G401 (cell line): ENCODE results near the gene NAP1L4. TPM values are rescaled to one million over a fixed set of nuclear protein-coding genes. Genes with fewer than 3 reads are reported as not detected.
A peak's percentile ranks its signal among the peaks of the same experiment; 100 is the strongest.
"Not testable (repeated sequence)": the region's sequence is repeated elsewhere in the genome, so short reads cannot be mapped to it uniquely, and the experiment has no call there.

Experiments
- DNase-seq: peaks from one replicate; pipeline ENCODE4 v3.0.0-alpha.2; 2015; ENCODE audit warnings: low spot score
- in situ Hi-C: cut with HindIII; loops from 2 replicates; pipeline ENCODE4 v1.10.0; 2016; ENCODE audit warnings: low sequenced_read_pairs, mixed read lengths
- total RNA-seq: library from RNA; depleted of rRNA; stranded (reverse); fragments of >200 nt; shearing (Covaris generic); gene quantifications from 2 replicates; pipeline ENCODE4 v1.2.3, GENCODE V29; 2014

Gene NAP1L4
- total RNA-seq, 1 experiment from 2014 or later: 291 TPM

- in situ Hi-C loops: no loop called here
- no peak for DNase-seq
Measured at GRCh38 chr11:2942872-2943710, 49.0 kb downstream of the NAP1L4 start.

DNA sequence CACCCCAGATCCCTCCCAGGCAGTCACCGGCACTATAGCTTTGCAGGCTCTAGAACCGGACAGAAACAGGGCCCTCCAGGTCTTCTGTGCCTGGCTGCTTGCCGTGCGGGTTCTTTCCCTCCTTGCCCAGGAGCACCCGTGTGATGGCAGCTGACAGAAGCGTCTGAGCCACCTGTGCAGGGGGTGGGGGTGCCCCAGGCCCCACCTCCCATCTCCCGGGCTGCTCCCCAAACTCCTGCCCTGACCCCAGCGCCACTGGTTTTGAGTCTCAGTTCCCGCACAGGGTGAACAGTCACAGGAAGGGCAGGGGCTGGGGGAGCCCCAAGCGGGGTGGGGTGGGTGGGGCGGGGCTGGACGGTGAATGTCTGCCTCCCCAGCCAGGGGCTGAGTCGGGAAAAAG lies 49.7 kb downstream of the NAP1L4 start:
- no peak for DNase-seq
- in situ Hi-C loops: no loop called here

DNA sequence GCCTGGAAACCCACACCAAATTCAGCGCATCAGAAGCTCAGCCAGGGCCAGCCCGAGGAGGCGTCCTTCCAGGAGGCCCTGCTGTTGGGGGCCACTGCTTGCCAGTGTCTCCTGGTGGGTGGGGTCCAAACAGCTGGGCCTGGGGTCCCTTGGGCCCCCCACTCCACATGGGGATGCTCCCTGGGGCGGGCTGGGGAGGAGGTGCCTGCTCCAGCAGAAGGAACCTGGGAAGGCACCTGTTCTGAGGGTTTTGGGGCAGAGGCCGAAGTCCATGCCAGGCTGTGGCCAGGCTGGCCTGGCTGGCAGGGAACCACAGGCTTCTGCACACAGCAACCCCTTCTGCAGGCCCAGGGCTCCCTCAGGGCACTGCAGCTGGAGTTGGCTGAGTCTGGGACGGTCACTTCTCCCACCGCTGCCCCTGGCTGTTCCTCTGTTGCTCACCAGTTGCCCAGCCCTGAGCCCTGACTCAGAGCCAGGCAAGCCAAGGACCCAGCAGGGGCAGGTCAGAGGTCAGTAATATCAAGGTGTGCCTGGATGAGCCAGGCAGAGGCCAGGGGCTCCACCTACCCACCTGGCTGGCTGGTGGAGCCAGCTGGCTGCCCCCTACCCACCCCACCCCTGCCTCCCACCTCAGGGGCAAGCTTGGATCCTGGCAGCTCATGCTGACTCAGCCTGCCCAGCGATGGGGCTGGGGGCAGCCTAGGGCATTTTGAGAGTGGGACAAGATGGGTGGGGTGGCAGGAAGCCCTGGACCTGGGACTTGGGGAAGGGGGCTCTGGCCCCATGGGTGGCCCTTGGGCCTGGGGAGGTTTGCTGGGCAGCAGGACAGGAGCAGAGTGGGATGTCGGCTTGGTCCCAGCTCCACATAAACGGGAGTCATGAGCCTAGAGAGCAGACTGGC lies 51.0 kb downstream of the NAP1L4 start:
- no peak for DNase-seq
- in situ Hi-C loops: no loop called here

DNA sequence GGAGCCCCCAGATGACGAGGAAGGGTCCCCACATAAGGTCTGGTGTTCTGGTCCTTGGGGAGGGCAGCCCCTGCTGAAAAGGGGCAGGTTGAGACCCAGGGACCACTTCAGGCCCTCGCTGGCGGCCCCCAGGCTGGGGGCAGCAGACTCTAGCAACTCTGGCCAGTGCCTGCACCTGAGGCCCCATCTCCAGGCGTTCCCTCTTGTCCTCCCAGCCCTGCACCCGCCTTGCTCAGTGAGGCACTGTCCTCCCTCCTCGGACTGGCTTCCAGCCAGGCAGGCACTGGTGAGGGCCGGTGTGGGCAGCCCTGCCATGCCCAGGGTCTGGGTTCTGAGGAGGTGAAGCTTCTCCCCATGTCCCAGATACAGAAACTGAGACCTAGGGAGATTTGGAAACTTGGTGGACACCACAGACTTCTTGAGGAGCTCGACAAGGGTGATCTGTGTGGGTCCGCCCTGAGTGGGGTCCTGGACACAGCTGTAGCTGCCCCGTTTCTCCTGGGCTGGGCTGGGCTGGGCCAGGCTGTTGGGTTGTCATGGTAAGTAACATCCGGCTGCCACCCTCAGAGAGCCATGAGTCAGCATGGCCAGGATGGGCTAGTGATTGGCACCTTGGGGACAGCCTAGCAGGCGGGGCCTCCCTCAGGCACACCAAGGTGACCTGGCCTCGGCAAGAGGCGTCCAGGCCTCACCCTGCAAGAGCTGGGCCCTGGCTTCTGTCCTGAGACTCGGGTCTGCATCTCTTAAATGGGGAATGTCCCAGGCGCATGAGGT lies 51.8 kb downstream of the NAP1L4 start:
- DNase-seq: no peak
- in situ Hi-C loops: no loop called here

GRCh38 chr11:2938458-2939418 lies 53.4 kb downstream of the NAP1L4 start:
- DNase-seq, in situ Hi-C loops: not testable (repeated sequence)

DNA sequence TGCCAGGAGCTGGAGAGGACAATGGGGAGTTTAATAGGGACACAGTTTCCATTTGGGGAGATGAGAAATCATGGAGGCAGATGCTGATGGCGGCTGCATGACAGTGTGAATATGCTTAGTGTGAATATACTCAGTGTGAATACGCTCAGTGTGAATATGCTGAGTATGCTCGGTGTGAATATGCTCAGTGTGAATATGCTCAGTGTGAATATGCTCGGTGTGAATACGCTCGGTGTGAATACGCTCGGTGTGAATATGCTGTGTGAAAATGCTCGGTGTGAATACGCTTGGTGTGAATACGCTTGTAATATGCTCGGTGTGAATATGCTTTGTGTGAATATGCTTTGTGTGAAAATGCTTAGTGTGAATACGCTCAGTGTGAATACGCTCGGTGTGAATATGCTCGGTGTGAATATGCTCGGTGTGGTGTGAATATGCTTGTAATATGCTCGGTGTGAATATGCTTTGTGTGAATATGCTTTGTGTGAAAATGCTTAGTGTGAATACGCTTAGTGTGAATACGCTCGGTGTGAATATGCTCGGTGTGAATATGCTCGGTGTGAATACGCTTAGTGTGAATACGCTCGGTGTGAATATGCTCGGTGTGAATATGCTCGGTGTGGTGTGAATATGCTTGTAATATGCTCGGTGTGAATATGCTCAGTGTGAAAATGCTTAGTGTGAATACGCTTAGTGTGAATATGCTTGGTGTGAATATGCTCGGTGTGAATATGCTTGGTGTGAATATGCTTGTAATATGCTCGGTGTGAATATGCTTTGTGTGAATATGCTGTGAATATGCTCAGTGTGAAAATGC lies 54.3 kb downstream of the NAP1L4 start:
- in situ Hi-C loops, DNase-seq: not testable (repeated sequence)

- DNase-seq: no peak
- in situ Hi-C loops: no loop called here
Measured at GRCh38 chr11:2934611-2935239, 57.4 kb downstream of the NAP1L4 start.

DNA sequence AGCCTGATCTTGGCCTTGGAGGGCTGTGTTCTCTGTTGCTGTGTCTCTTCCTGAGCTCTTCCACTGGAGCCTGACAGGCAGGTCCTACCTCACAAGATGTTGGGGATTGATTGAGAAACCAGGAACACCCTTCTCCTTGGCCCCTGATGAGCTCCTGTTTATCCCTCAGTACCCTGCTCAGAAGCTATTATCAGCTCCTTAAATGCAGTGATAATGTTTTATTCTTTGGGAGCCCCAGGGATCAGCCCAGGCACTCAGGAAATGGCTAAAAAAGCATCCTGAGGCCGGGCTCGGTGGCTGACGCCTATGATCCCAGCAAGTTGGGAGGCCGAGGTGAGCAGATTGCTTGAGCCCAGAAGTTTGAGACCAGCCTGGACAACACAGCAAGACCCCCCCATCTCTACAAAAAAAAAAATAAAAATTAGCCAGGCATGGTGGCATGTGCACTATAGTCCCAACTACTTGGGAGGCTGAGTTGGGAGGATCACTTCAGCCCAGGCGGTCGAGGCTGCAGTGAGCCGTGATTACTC lies 58.0 kb downstream of the NAP1L4 start:
- in situ Hi-C loops: no loop called here
- DNase-seq: no peak

DNA sequence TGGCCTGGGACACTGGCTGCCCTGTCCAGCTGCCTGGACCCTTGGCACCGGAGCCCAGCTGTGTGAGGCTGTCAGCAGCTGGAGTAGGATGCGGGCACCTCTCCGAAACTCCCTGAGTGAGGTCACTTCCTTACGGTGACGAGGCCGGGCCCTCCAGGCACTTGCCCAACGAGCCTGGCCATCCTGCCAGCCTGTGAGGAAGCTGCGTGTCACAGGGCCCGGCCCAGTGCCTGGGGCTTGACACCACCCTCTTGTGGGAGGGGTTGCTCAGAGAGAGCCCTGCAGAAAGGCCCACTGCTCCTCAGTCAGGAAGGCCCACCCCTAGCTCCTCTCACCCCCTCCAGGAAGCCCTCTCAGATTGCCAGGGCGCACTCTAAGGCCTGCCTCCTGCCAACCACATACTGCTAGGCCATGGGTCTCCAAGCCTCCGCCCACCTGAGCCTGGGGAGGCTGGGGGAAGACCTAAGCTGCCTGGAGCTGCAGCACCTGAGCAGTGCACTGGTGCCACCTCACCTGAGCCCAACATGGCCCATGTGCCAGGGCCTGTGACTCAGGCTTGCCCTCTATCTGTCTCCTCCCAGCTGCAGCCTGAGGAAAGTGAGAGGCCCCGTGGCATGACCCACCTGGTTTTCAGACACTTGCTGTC lies 58.6 kb downstream of the NAP1L4 start:
- no peak for DNase-seq
- in situ Hi-C loops: no loop called here

GRCh38 chr11:2932850-2933251 lies 59.3 kb downstream of the NAP1L4 start:
- DNase-seq: no peak
- in situ Hi-C loops: no loop called here

DNA sequence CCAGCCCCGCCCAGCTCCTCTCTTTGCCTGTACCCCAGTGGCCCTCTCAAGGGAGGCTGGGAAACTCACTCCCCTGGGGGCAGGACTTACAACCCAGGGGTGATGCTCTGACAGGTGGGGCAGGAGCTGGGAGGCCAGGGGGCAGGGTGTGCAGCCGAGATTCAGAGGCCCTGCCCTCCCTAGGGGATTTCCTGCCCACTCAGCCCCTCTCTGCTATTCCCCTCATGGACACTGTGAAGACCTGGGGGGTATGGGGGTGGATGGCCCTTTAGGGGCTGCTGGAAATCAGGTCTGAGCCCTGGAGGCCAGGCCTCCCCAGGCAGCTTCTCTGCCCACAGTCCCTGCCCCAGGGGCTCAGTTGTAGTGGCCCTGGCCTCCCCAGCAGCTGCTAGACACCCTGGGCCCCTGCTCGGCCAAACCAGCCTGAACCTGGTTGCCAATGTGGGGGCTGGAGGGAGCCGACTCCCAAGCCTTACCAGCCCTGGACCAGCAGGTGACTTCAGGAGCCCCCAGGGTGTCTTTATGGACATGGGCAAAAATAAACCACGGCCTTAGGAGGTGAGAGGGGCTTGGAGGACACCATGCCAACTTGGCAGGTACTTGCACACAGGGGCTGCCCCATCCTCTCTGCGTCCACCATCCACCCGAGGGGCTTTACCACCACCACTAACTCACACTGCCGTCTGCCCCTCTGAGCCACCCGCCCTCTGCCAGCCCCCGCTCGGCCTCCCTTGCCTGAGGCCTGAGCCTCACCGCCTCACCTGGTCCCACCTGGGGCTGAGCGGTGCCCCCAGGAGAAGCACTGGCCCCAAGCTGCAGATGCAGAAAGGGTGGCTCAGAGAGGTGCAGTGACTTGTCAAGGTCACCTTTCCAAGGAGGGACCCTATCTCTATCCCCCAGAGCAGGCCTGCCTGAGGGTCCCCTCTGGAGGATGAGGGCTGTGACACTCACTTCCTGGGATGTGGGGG lies 60.1 kb downstream of the NAP1L4 start:
- in situ Hi-C loops: no loop called here
- no peak for DNase-seq

DNA sequence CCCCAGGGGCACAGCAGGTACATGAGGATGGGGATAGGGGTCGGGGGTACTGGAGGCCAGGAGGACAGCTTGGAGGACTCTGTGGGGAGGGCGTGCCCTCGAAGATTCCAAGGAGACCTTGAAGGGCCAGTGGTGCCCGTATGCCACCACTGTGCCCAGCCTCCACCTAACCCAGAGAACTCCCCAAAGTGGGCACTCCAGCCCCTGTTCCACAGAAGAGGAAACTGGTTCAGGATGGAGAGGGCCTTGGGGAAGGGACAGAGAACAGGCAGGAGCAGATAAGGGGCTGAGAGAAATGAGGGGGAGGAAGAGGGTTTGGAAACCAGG lies 60.7 kb downstream of the NAP1L4 start:
- no peak for DNase-seq
- in situ Hi-C loops: no loop called here

- DNase-seq: peak; percentile 29
- in situ Hi-C loops: no loop called here
Measured at GRCh38 chr11:2930704-2931419, 61.3 kb downstream of the NAP1L4 start.

DNA sequence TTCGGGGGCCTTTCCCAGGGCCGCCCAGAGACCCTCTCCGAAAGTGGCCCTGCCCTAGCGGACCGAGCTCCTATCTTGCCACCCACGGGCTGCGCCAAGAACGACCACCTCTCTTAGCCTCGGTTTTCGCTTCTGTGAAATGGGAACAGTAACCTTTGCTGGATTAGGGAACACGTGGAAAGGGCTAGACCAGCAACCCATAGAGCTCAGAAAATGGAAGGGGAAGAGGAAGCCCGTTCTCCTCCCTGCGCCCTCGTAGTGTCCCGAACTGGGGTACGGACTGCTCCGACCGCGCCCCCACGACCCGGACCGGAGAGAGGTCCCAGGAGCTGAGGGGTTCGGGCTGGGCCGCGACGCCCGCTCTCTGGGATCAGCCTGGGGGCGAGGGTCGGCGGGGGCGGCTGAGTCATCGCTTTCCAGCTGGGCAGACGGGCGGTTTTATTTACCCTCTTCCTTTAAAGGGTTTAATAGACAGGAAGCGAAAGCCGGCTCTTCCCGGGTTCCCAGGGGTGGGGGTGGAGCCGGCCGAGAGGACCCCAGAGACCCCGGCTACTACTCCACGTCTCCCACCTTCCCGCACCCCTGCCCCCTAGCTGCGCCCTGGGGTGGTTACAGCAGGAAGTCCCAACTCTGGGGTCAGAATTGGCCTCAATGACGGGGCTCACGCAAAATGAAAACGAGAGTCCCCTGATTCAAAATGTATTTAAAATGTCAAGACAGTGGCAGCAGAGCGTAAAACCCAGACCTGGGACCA lies 62.0 kb downstream of the NAP1L4 start:
- in situ Hi-C loops: no loop called here
- no peak for DNase-seq
